Psoas muscle (tissue), 8 donors: ENCODE data around the gene TRIM50. TPM values are rescaled to one million over a fixed set of nuclear protein-coding genes. Genes with fewer than 3 reads are reported as not detected.

ENCODE experiments used
- ATAC-seq, 4 donors: fragments of 200-7000 bp; cut with Tn5 transposase; one replicate each; pipeline ENCODE4 v1.9.1; 2020; ENCODE audit warnings: moderate library complexity in 3 of 4, mild to moderate bottlenecking in 2 of 4
- DNase-seq, 2 donors: peaks; one replicate each; pipeline ENCODE4 v3.0.0-alpha.2; 2020
- H3K27ac ChIP-seq: fragments of 200-600 bp; one replicate; pipeline ENCODE4 v1.8.0; 2022
- H3K27me3 ChIP-seq, 3 donors: fragments of 200-600 bp in 1 of 3; one replicate each; pipeline versions ENCODE4 v1.6.1 to v1.8.0; 2013 to 2022; ENCODE audit warnings: low read length in 2 of 3, mild to moderate bottlenecking in 2 of 3, moderate library complexity in 1 of 3; ENCODE audit not compliant: insufficient read depth in 3 of 3
- H3K36me3 ChIP-seq, 2 donors: fragments of 200-600 bp in 1 of 2; one replicate each; pipeline versions ENCODE4 v1.6.1 to v1.8.0; 2013 to 2022; ENCODE audit warnings: low read depth in 1 of 2, mild to moderate bottlenecking in 1 of 2, moderate library complexity in 1 of 2; ENCODE audit not compliant: insufficient read depth in 1 of 2
- H3K4me1 ChIP-seq: fragments of 200-600 bp; one replicate; pipeline ENCODE4 v1.8.0; 2022
- H3K4me3 ChIP-seq: fragments of 200-600 bp; one replicate; pipeline ENCODE4 v1.8.0; 2022; ENCODE audit warnings: mild to moderate bottlenecking
- H3K9me3 ChIP-seq: fragments of 200-600 bp; one replicate; pipeline ENCODE4 v1.8.0; 2022
- WGBS, 3 donors: extraction: QIAGEN DNeasy Blood & Tissue Kit; methylation state at CpG; one replicate each; pipeline versions ENCODE4 v1.1.6 to v1.1.7; 2013; 5-methylcytosine and 5-hydroxymethylcytosine counted together
- intact Hi-C, 2 donors: fragments of 100-400 bp; cut with DNase I; formaldehyde crosslinking; loops; one replicate each; pipeline versions ENCODE4 v1.11.0 to v1.14.2; 2022
- polyA plus RNA-seq, 3 donors: library from polyadenylated mRNA; stranded (reverse); fragments of 200-250 nt; gene quantifications; one replicate each; pipeline ENCODE4 v1.2.3, GENCODE V29; 2013
- total RNA-seq, 4 donors: library from RNA; stranded (reverse); fragmentation: NEBNext Ultra II Directional in 2 of 4; extraction: Animal tissue kit (Norgen Biotek cat#: 25700) in 2 of 4; gene quantifications; one replicate each; pipeline versions ENCODE4 v1.2.1 to v1.2.4, GENCODE V29; 2021 to 2023
- TF ChIP-seq, protein P1 (sequence below): fragments of 200-600 bp; IDR thresholded peaks from one replicate; pipeline ENCODE4 v1.8.0; 2022; ENCODE audit warnings: antibody characterized with exemption
- donor health status: healthy with polysubstance abuse.
- donor health status: DM: no; HTN: no; CAD: no; lungs with moderate emphysema.
- donor health status: Bipolar disorder and iron deficiency.
- donor health status: healthy.
- donor health status: DM: yes; HTN: yes; CAD: no.
- donor health status: DM: no; HTN: no; CAD: no.
- donor health status: DM: no; HTN: no; CAD: no.
- donor health status: DM: yes; HTN: yes; CAD: no.

The TRIM50 gene
- total and polyA plus RNA-seq, 7 donors = 0.12 to 1.3 (median 0.32) TPM

DNA sequence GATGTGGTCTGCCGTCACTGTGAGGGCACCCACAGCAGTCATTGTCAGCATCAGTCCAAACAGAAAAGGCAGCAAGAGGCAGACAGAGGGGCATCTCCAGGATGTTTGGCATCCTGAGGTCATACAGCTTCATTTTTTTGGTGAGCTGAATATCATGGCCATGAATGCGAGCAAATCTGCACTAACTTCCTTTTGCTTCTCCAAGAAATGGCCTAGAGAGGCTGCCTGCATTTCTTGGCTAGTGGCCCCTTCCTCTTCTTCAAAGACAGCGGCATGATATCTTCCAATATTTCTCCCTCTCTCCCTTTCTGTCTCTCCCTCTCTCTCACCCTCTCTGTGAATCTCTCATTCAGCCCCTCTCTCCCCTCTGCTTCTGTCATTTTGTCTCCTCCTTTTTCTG lies 24.9 kb upstream of the TRIM50 start:
- WGBS, 3 donors = 94 to 98% (median 95%) methylated on average over 3 of the region's 3 CpGs
- ATAC-seq = no peak
- intact Hi-C loops = loop anchor here in 1 of 2 donors (5.0 kb wide), 1 partner anchor 45 kb away; no protein-coding TSS in a partner anchor

DNA sequence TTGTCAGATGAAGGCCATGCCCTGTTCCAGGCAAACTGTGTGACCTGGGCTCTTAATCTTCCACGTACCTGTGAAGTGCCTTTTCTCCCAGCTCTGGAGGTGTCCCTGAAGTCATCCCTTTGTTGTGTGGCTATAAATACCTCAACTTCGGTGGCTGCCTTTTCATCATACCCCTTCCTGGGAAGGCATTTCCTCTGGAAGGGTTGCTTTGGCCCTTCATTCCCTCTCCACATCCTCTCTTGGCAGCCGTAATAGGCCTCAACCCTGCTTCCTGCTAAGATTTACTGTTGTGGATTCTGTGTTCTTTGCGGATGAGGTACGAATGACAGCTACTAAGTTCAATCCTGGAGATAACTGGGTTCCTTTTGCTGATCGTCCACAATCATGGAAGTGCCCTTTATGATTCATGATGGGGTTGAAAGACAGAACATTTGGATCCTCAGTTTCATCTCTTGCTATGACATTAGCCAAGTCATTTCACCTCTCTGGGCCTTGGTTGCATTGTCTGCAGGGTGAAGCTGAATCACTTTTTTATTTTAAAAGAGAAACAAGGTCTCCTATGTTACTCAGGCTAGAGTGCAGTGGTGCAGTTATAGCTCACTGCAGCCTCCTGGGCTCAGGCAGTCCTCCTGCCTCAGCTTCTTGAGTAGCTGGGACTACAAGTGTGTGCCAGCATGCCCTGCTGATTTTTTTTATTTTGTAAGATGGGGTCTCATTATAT lies 23.7 kb upstream of the TRIM50 start:
- WGBS, 3 donors = 47 to 48% (median 48%) methylated on average over 6 of the region's 6 CpGs

More for the DNA sequence above, 24.9 kb upstream of the TRIM50 start:
- H3K27me3 ChIP-seq = no peaks in the 10 kb centered on the region
- H3K9me3 ChIP-seq = no peaks in the 10 kb centered on the region
- H3K27ac ChIP-seq = no peak overlapping the region
- no peak overlapping the region for H3K4me3 ChIP-seq
- H3K36me3 ChIP-seq = no peaks in the 10 kb centered on the region
- DNase-seq = no peak
- peaks cover 3% of the 10 kb centered on the region for H3K4me1 ChIP-seq
- TF ChIP-seq, protein P1, sequence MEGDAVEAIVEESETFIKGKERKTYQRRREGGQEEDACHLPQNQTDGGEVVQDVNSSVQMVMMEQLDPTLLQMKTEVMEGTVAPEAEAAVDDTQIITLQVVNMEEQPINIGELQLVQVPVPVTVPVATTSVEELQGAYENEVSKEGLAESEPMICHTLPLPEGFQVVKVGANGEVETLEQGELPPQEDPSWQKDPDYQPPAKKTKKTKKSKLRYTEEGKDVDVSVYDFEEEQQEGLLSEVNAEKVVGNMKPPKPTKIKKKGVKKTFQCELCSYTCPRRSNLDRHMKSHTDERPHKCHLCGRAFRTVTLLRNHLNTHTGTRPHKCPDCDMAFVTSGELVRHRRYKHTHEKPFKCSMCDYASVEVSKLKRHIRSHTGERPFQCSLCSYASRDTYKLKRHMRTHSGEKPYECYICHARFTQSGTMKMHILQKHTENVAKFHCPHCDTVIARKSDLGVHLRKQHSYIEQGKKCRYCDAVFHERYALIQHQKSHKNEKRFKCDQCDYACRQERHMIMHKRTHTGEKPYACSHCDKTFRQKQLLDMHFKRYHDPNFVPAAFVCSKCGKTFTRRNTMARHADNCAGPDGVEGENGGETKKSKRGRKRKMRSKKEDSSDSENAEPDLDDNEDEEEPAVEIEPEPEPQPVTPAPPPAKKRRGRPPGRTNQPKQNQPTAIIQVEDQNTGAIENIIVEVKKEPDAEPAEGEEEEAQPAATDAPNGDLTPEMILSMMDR = no peak

DNA sequence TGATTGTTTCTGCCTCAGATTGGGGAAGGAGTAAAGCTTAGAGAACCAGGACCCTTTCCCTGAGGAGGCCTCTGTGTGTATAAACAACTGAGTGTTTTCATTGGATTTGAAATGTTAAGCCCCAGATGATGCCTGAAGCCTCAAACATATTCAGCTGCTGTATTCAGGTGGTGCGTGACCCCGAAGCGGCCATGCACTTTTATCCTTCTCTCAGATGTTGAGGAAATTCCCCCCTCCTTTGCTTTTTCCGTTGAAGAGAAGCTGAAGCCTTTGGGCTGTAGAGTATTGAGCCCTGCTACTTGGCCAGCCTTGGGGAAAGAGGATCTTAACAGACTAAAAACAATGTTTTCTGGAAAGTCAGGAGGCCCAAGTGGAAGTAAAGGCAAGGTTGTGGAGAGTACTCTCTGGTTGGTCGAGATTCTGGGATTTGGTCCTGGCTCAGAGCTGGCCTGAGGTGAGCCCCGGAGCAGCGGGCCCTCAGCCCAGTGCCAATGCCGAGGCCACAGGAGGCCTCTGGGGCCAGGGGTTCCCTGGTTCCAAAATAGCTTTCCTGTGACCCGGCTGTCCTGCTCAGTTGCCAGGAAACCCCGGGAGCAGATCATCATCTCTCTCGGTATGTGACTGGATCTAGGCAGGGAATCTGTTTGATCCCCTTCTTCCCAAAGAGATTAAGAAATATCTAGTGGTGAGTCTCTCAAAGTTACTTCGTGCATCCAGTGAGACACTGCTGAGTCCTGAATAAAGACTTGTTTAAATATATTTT lies 22.6 kb upstream of the TRIM50 start:
- Histone ChIP-seq H3K4me3 (no peak overlapping the region), H3K36me3 (no peaks in the 10 kb centered on the region), H3K4me1 (no peaks in the 10 kb centered on the region), H3K9me3 (no peaks in the 10 kb centered on the region), H3K27me3 (no peaks in the 10 kb centered on the region), H3K27ac (no peak overlapping the region)
- TF ChIP-seq, protein P1 = no peak
- WGBS, 3 donors = 26% methylated on average over 12 of the region's 12 CpGs
- intact Hi-C loops = loop anchor here in 1 of 2 donors (5.0 kb wide), 1 partner anchor 47 kb away; no protein-coding TSS in a partner anchor
- DNase-seq (no peak), ATAC-seq (peak; percentile 21 to 81 (median 72))

More for the DNA sequence above, 23.7 kb upstream of the TRIM50 start:
- no peaks in the 10 kb centered on the region for H3K36me3 ChIP-seq
- H3K27ac ChIP-seq = no peak overlapping the region
- intact Hi-C loops = loop anchor here in 1 of 2 donors (5.0 kb wide), 1 partner anchor 46 kb away; no protein-coding TSS in a partner anchor
- ATAC-seq (peak in 3 of 4 donors; percentile 35 to 55 (median 53)), DNase-seq (no peak)
- no peaks in the 10 kb centered on the region for H3K4me1 ChIP-seq
- TF ChIP-seq, protein P1 = no peak
- H3K9me3 ChIP-seq = no peaks in the 10 kb centered on the region
- no peak overlapping the region for H3K4me3 ChIP-seq
- H3K27me3 ChIP-seq = no peaks in the 10 kb centered on the region

DNA sequence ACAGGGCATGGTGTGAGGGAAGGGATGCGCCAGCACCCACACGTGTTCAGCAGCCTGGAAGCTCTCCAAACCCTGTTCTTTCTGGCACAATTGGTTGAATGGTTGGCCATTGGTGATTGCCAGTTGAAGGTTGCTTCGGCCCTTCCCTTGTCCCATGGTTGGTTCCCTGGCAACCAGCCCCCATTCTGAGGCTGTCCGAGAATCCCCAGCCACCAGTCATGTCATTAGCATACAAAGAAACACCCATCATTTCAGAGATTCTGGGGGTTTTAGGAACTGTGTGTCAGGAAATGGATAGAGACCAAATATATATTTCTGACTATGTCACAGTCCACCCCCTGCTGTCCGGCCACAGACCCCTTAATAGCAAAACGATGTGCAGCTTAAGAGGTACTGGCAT lies 21.9 kb upstream of the TRIM50 start:
- intact Hi-C loops = loop anchor here in 1 of 2 donors (5.0 kb wide), 1 partner anchor 48 kb away; no protein-coding TSS in a partner anchor
- Histone ChIP-seq H3K27ac (no peak overlapping the region), H3K4me3 (no peak overlapping the region), H3K4me1 (no peaks in the 10 kb centered on the region), H3K9me3 (no peaks in the 10 kb centered on the region), H3K36me3 (no peaks in the 10 kb centered on the region), H3K27me3 (no peaks in the 10 kb centered on the region)
- DNase-seq (no peak), ATAC-seq (no peak)
- WGBS, 3 donors = 70 to 79% (median 70%) methylated on average over 6 of the region's 6 CpGs
- TF ChIP-seq, protein P1 = no peak
